Muscle layer of colon (tissue), 2 donors: ENCODE data around the gene ST6GALNAC1.

Source experiments
- H3K27ac ChIP-seq: one replicate; pipeline ENCODE4 v1.7.0; 2013; ENCODE audit warnings: low read depth, mild to moderate bottlenecking, low read length, moderate library complexity
- H3K27me3 ChIP-seq, 2 donors: one replicate each; pipeline ENCODE4 v1.7.0; 2013; ENCODE audit warnings: low read length in 2 of 2, mild to moderate bottlenecking in 2 of 2; ENCODE audit not compliant: insufficient read depth in 2 of 2, control insufficient read depth in 1 of 2
- H3K36me3 ChIP-seq: one replicate; pipeline ENCODE4 v1.7.0; 2013; ENCODE audit warnings: mild to moderate bottlenecking, low read length; ENCODE audit not compliant: insufficient read depth
- H3K4me1 ChIP-seq: one replicate; pipeline ENCODE4 v1.7.0; 2013; ENCODE audit warnings: mild to moderate bottlenecking, low read length; ENCODE audit not compliant: insufficient read depth
- H3K4me3 ChIP-seq, 2 donors: one replicate each; pipeline ENCODE4 v1.7.0; 2013; ENCODE audit warnings: low read length in 2 of 2, low read depth in 1 of 2, mild to moderate bottlenecking in 1 of 2, moderate library complexity in 1 of 2
- H3K9ac ChIP-seq: one replicate; pipeline ENCODE4 v1.7.0; 2013; ENCODE audit warnings: low read length
- H3K9me3 ChIP-seq: one replicate; pipeline ENCODE4 v1.7.0; 2013; ENCODE audit warnings: mild to moderate bottlenecking, low read length
- donor health status: abdominal sarcoma.
- donor health status: Adenocarcinoma of cecum.

Gene ST6GALNAC1

GRCh38 chr17:76599694-76600460 is 43.7 kb downstream of the ST6GALNAC1 start:
- no peak overlapping the region for H3K9ac ChIP-seq
- H3K4me3 ChIP-seq = no peak overlapping the region
- H3K27me3 ChIP-seq = no peaks in the 10 kb centered on the region
- H3K27ac ChIP-seq = no peak overlapping the region
- H3K36me3 ChIP-seq = no peaks in the 10 kb centered on the region
- H3K4me1 ChIP-seq = no peaks in the 10 kb centered on the region
- no peaks in the 10 kb centered on the region for H3K9me3 ChIP-seq

DNA sequence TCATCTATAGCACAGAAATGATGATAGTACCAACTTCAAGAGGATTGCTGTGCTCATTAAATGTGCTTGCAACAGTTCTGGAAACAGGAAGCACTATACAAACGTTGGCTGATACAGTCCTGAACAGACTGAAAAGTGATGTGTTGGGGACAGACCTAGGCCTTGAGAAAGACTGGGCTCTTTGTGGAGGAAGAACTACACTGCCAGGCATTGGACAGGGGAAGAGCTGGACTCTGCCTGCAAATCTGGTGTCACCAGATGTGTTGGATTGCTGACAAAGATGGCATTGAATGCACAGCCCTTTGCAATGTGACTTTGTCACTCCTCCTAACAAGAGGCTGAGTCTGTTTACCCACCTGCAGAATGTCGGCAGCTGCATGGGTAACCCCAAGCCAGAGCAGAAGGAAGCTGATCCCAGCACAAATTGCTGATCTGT is 45.5 kb downstream of the ST6GALNAC1 start:
- Histone ChIP-seq H3K4me3 (no peak overlapping the region), H3K27me3 (no peaks in the 10 kb centered on the region), H3K4me1 (no peaks in the 10 kb centered on the region), H3K9ac (no peak overlapping the region), H3K9me3 (no peaks in the 10 kb centered on the region), H3K27ac (no peak overlapping the region), H3K36me3 (no peaks in the 10 kb centered on the region)

DNA sequence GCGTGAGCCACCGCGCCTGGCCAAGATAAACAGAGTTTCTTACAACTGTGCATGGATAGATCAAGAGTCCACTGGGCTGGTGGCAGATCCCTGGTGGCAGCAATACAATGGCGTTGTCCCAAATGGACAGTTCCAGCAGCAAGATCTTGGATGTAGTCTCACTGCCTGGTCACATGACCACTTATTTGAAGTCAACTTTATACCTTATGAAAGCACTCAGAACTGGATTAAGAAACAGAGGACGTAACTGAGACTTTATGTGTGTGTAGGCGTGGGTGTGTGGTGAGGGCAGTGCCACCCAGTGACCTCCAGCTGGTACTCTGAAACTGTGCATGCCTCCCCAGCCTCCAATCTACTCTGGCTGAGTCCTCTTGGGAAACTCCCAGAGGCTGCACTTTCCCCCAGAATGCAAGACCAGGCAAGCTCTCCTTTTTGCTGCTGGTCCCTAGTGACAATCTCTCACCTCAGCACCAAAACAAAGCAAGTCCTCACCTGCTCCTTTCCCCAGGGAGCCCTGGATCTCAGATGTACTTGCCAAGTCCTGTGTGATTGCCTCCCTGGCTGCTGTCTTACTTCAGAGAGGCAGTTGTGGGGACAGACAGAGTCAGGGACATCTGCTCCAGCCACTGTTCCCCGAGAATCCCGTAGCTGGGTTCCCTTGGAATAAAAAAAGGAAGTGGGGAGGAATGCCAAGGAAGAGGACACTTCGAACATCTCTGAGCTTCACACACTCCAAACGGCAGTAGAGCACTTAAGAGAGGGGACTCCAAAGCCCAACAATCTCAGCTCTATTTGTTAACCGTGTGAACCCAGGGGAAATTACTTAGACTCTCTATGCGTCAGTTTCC is 46.2 kb downstream of the ST6GALNAC1 start:
- H3K4me1 ChIP-seq = no peaks in the 10 kb centered on the region
- no peak overlapping the region for H3K4me3 ChIP-seq
- no peaks in the 10 kb centered on the region for H3K27me3 ChIP-seq
- no peaks in the 10 kb centered on the region for H3K36me3 ChIP-seq
- H3K27ac ChIP-seq = no peak overlapping the region
- H3K9me3 ChIP-seq = no peaks in the 10 kb centered on the region
- H3K9ac ChIP-seq = no peak overlapping the region

- H3K9me3 ChIP-seq = no peaks in the 10 kb centered on the region
- H3K4me3 ChIP-seq = no peak overlapping the region
- H3K4me1 ChIP-seq = no peaks in the 10 kb centered on the region
- H3K36me3 ChIP-seq = no peaks in the 10 kb centered on the region
- H3K9ac ChIP-seq = no peak overlapping the region
- no peak overlapping the region for H3K27ac ChIP-seq
- no peaks in the 10 kb centered on the region for H3K27me3 ChIP-seq
Measured at GRCh38 chr17:76594690-76595089, 48.9 kb downstream of the ST6GALNAC1 start.

DNA sequence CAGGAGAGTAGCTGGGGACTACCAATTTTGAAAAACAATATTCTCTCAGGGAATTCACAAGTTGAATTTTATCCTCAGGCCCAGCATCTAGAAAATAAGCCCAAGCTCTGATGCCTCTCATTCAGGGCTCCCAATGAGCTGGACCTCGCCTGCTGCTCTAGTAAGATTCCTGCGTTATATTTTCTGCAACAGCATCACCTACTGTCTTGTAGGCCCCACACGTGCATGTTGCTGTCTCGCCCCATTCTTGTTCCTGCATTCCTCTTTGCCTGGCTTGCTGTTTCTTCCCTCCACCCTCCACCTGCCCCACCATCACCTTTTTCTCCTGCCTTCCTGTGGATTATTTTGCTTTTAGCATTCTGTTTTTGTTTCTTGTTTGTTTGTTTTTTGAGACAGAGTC is 49.6 kb downstream of the ST6GALNAC1 start:
- Histone ChIP-seq H3K4me1 (no peaks in the 10 kb centered on the region), H3K9ac (no peak overlapping the region), H3K27me3 (no peaks in the 10 kb centered on the region), H3K9me3 (no peaks in the 10 kb centered on the region), H3K27ac (no peak overlapping the region), H3K4me3 (no peak overlapping the region), H3K36me3 (no peaks in the 10 kb centered on the region)

DNA sequence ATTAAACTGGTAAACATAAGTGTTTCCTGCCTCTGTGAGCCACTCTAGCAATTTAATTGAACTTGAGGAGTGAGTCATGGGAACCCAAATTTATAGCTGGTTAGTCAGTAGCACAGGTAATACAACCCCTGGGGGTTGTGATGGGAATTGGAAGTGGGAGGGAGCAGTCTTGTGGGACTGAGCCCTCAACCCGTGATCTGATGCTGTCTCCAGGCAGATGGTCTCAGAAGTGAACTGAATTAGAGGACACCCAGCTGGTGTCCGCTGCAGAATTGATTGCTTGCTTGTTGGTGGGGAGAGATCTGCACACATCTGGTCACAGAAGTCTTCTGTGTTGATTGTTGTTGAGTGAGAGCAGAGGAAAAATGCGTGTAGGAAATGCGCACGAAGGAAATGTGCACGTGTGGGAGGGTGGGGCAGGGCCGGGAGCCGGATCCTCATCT is 50.2 kb downstream of the ST6GALNAC1 start:
- H3K27me3 ChIP-seq = peaks cover 0 to 2% of the 10 kb centered on the region in 2 donors
- H3K27ac ChIP-seq = no peak overlapping the region
- H3K9me3 ChIP-seq = no peaks in the 10 kb centered on the region
- no peaks in the 10 kb centered on the region for H3K4me1 ChIP-seq
- no peak overlapping the region for H3K9ac ChIP-seq
- H3K4me3 ChIP-seq = no peak overlapping the region
- no peaks in the 10 kb centered on the region for H3K36me3 ChIP-seq

DNA sequence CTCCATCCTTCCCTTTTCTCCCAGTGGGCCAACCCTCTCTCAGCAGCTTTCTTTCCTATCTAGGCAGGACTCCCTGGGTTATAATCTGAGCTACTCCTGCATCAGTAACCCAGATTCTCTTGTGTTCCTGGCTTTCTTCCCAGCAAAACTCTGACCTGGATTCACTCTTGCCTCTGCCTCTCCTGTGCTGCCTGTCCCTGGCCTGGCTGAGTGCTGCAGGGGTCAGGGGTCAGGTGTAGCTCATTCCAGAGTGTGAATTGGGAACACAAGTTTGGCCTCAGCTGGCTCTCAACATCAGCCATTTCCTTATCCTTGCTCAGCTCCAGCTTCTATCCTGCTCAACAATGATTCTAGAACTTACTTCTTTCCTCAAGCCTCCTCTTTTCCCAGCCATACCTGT is 55.4 kb downstream of the ST6GALNAC1 start:
- no peaks in the 10 kb centered on the region for H3K9me3 ChIP-seq
- H3K4me3 ChIP-seq = no peak overlapping the region
- H3K27me3 ChIP-seq = peaks cover 9 to 38% of the 10 kb centered on the region in 2 donors
- H3K27ac ChIP-seq = no peak overlapping the region
- H3K36me3 ChIP-seq = no peaks in the 10 kb centered on the region
- H3K9ac ChIP-seq = no peak overlapping the region
- no peaks in the 10 kb centered on the region for H3K4me1 ChIP-seq

- Histone ChIP-seq H3K9me3 (no peaks in the 10 kb centered on the region), H3K4me3 (no peak overlapping the region), H3K9ac (no peak overlapping the region), H3K27ac (no peak overlapping the region), H3K36me3 (no peaks in the 10 kb centered on the region), H3K4me1 (no peaks in the 10 kb centered on the region), H3K27me3 (peaks cover 9 to 38% of the 10 kb centered on the region in 2 donors)
Measured at GRCh38 chr17:76586741-76587487, 56.6 kb downstream of the ST6GALNAC1 start.

DNA sequence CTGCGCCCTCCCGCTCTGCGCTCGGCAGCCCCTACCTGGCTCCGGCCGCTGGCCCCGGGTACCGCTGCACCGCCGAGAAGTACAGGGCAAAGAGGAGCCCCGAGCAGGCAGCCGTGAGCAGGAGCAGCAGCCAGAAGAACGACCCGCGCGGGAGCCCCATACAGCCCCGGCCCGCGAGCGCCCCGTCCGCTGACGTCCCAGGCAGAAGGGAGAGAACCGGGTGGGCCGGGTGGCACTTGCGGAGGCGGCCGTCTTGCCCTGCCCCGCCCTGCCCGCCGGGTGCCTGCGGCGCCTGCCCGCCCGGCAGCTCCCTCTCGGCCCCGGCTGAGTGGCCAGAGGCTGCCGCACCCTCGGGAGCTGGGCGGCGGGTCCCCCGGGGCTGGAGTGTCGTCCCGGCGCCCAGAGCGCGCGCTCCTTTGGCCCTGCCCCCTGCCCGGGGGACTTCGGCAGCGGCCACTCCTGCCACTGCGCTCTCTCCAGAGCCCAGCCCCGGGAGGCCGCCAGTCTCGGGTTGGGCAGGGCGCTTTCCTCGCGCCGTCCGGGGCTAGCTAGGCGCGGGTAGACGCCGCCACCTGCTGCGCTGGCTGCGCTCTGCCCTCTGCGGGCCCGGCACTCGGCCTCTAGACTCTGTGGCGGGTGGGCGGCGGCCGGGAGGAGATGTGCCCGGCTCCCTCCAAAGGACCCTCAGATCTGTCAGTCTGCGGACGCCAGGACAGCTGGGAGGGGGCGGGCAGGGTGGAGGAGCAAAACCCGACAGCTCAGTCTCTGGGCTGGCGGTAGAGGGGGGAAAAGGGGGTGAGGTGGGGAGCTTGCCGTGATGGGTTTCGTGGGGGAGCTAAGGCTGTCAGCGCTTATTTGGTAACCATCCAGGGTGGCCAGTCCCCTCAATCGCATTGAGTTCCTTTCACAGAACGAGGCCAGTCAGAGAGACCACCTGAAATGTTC is 57.6 kb downstream of the ST6GALNAC1 start, which contains the start of gene ST6GALNAC2:
ST6GALNAC2 (minus strand) TSS at position 212 of the 945 bp plus-strand sequence; CDS start at position 160, 52 bp downstream.
- Histone ChIP-seq H3K27me3 (peaks cover 9 to 38% of the 10 kb centered on the region in 2 donors), H3K4me1 (no peaks in the 10 kb centered on the region), H3K27ac (no peak within 1 kb of the TSS), H3K4me3 (peak within 1 kb of the TSS; percentile 44 to 49), H3K36me3 (no peaks in the 10 kb centered on the region), H3K9me3 (no peaks in the 10 kb centered on the region), H3K9ac (no peak within 1 kb of the TSS)

DNA sequence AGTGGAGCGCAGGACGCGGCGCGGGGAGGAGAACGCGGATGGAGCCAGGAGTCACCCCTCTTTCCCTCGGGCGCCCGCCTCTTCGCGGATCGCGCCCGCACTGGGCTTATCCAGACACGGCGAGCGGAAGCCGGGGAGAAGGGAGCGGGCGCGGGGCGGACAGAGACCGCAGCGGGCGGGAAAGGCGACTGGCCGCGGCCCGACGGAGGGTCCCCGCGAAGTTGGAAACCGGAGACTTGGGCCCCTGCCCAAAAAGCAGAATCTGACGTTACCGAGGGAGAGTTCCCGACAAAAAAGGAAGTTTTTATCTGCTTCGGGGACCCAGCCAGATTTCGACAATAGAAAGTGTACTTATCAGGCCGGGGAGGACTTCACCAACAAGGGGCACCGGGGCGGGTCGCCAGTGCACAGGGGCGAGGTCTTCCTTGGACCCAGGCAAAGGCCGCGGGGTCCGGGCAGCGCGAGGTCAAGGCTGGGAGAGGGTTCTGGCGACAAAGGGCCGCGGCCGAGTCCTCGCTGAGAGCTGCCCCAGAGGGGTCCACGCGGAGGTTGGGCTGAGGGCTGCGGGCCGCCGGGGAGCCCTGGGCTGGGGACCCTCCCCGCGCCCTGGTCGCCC is 58.4 kb downstream of the ST6GALNAC1 start:
- no peaks in the 10 kb centered on the region for H3K36me3 ChIP-seq
- no peak overlapping the region for H3K27ac ChIP-seq
- no peaks in the 10 kb centered on the region for H3K9me3 ChIP-seq
- H3K27me3 ChIP-seq = peaks cover 9 to 38% of the 10 kb centered on the region in 2 donors
- H3K9ac ChIP-seq = no peak overlapping the region
- peak overlapping the region; percentile 44 to 49 for H3K4me3 ChIP-seq
- no peaks in the 10 kb centered on the region for H3K4me1 ChIP-seq
